B cell (primary cell): ENCODE results near the gene MESD.

ENCODE experiments used
- CTCF ChIP-seq: fragments of 200-600 bp; IDR thresholded peaks from one replicate; pipeline ENCODE4 v1.8.0; 2022; ENCODE audit warnings: antibody characterized with exemption, mild to moderate bottlenecking
- EZH2 ChIP-seq: IDR thresholded peaks from 2 replicates; pipeline ENCODE4 v1.6.1; 2012; ENCODE audit warnings: borderline replicate concordance, low read depth, mild to moderate bottlenecking, moderate library complexity, low read length; ENCODE audit not compliant: insufficient read depth, poor library complexity, severe bottlenecking

DNA sequence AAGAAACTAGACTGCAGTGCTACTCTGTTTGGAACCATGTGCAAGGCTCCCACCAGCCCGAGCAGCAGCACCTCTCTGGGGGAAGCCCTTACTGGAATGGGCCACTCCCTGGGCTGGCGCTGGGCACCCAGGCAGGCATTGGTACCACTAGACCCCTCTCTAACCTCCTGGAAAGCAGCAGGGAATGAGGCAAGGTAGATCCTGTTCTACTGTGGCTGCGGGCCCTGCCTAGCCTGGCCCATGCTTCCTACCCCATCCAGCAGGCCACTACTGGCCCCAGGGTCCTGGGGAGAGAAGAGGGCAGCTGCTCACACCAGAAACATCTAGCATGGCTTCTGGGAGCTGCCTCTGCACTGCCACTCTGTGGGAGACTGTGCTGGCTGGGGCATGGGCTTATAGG is 44.8 kb downstream of the MESD start:
- TF ChIP-seq CTCF (no peak), EZH2 (no peak)
